NCI-H345 treated with DMSO at 0.1 percent for 48 hours (cell line): Measurements from ENCODE around the gene SLC15A2.

Experiments used
- DNase-seq: peaks from one replicate; lab custom pipeline; 2025; ENCODE audit not compliant: unreplicated experiment; lab: John Stamatoyannopoulos, UW

Gene SLC15A2

GRCh38 chr3:121979734-121980449, 85.7 kb downstream of the SLC15A2 start:
- no peak for DNase-seq

- DNase-seq = no peak
These were observed 86.2 kb downstream of the SLC15A2 start for GRCh38 chr3:121980450-121980796.

DNA sequence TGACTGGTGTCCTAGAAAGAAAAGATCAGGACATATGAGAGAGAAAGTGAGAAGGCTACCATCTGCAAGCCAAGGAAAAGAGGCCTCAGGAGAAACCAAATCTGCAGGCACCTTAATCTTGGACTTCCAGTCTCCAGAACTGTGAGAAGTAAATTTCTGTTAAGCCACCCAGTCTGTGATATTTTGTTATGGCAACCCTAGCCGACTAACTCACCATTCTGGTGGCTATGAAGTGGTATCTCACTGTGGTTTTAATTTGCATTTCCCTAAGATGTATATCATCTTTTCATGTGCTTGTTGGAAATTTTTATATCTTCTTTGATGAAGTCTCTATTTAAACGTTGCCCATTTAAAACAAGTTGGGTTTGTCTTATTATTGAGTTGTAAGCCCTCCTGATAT, 87.3 kb downstream of the SLC15A2 start:
- no peak for DNase-seq

GRCh38 chr3:121985846-121986245, 91.6 kb downstream of the SLC15A2 start:
- DNase-seq = no peak

- DNase-seq = no peak
These were observed 93.9 kb downstream of the SLC15A2 start for GRCh38 chr3:121988146-121988545.

- no peak for DNase-seq
These were observed 95.7 kb downstream of the SLC15A2 start for GRCh38 chr3:121989943-121990342.

DNA sequence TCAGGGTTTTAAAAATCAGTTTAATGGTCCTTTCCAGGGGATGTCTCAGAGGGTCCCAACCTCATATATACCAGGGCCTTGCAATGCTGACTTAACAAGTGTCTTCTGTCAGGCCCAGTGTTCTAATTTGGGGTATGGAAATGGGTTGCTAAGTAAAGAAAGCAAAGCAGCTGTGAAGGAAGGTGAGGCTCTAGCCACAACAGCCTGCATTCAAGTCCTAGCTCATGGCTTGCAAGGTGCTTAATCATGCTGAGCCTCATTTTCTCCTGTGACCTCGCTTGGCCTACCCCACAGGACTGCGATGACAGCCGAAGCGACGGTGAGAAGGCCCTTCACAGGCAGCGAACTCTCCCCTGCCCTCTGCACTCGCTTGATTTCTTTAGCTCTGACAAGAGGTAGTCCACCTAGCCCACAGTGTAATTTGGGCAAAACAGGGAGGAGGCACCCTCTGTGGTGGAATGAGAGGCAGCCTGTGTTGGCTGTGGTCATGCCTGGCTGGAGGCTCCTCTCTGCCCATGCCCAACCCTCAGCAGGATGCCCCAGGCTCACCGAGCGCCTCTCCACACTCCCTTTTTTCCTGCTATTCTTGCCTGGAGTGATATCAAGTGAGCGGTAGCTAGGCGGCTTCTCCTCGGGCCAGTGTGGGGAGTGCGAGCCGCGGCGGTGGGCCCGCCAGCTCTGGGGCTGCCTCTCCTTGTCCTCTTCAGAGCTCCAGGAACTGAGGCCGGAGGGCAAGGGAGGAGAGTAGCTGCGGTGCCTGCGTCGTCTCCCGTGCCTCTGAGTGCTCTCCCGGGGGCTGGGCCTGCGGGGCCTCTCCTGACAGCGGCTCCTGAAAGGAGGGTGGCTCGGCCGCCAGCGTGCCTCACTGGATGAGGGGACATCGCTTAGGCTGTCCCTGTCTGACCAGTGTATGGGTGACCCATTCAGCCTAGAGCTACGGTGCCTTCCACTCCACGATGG, 98.7 kb downstream of the SLC15A2 start:
- DNase-seq = no peak
